SK-MEL-5 (cell line): Measurements from ENCODE around the gene CACNA1S. TPM values are rescaled to one million over a fixed set of nuclear protein-coding genes. Genes with fewer than 3 reads are reported as not detected.

Experiments used
- DNase-seq: peaks from one replicate; pipeline ENCODE4 v3.0.0-alpha.2; 2016; ENCODE audit warnings: low read depth, low spot score
- in situ Hi-C: cut with HindIII; loops from 2 replicates; pipeline ENCODE4 v1.10.0; 2016; ENCODE audit warnings: low sequenced_read_pairs, high pct_unique_total_duplicates, low pct_unique_long_range_greater_than_20kb
- total RNA-seq: library from RNA; depleted of rRNA; stranded (reverse); fragments of >200 nt; shearing (Covaris generic); gene quantifications from 2 replicates; pipeline ENCODE4 v1.2.3, GENCODE V29; 2014

CACNA1S gene
- total RNA-seq, 1 experiment from 2014 or later = not detected

DNA sequence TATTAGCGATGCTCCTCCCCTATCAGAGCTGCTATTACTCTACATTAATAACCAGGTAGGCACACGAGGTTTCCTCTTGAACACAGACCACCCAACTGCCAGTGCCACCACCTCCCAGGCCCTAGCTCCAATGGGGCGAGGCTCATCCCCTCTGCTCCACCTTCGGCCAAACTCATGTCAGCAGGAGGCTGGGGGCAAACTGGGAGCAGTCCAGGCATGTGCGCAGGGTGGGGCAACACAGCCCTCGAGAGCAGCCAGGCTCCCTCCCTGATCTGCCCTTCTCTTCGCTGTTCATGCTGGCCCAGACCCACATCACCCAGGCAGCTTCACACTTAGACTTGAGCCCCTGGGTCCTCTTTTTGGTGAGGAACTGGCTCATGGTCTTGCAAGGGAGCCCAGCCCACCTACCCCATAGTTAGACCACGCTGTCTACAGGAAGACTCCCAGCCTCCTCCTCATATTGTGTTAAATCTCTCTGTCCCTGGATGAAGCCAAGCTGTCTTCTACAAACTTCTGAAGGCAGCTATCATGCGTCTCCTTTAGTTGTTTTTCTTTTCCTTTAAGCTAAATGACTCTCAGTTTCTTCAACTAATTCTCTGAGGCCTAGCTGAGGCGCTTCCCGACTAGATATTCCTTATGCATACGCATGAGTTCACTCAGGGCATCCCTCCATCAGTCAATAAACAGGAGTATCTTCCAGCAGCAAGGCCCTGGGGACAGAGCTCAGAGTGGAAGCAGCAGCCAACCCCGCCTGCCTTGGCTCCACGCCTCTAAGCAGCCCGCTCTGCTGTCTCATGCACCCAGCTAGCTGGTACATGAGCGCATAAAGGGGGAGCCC lies 30.0 kb upstream of the CACNA1S start:
- in situ Hi-C loops = no loop called here
- no peak for DNase-seq

- DNase-seq = no peak
- in situ Hi-C loops = no loop called here
Measured at GRCh38 chr1:201141418-201141817, 29.2 kb upstream of the CACNA1S start.

DNA sequence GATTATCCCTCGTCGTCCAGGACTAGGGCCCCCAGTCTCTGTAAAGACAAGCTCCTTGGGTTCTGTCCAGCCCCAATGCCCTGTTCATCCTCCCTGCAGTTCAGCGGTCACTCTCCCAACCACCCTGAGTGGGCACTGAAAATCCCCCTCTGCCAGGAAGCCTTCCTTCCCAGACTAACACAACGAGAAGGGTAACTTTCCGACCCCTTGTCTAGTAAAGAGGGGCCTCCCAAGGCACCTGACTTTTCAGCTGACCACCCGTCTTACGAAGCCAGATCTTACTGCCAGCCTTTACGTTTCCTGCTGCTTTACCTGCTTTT lies 28.7 kb upstream of the CACNA1S start:
- in situ Hi-C loops = no loop called here
- no peak for DNase-seq

- in situ Hi-C loops = no loop called here
- DNase-seq = no peak
Measured at GRCh38 chr1:201140235-201140940, 28.2 kb upstream of the CACNA1S start.

- in situ Hi-C loops = no loop called here
- DNase-seq = no peak
Measured at GRCh38 chr1:201139756-201140155, 27.5 kb upstream of the CACNA1S start.

DNA sequence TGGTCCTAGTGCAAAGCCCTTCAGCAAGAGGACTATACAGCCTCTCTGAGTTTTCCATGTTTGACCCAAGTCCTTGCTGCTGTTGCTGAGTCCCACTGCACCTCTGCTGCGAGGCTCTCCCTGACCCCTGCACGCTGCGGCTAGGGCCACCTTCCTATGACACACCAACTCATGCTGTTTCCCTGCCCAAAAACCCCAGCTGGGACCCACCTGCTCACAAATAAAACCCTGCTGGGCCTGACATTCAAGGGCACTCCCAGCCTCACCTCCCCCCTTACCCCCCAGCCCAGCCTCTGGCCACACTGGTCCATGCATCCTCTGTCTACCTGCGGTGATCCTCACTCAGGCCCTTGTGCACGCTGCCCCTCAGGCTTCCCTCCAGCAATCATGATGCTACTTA lies 27.1 kb upstream of the CACNA1S start:
- in situ Hi-C loops = no loop called here
- no peak for DNase-seq

DNA sequence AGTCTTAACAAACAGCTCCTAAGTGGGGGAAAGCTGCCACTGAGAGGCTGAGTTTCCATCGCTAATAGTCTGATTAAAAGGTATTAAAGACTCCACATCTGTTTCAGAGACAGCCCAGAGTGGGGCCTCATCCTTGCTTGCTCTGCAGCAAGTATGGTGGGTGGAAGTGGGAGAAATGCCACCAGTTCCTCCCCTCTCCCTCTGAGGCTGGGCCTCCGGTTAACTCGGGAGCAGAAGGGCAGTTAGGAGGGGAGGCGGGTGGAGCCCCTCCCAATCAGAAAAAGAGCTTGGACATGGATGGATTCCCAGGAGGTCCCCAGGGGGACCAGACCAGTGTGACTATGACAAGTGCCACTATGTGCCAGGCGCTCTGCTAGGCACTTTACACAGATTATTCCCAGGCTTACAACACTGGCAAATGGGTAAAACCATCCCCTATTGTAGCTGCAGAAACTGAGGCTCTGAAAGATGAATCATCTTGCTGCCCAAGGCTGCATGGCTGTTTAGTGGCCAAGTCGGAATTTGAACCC lies 26.1 kb upstream of the CACNA1S start:
- in situ Hi-C loops = no loop called here
- DNase-seq = no peak

DNA sequence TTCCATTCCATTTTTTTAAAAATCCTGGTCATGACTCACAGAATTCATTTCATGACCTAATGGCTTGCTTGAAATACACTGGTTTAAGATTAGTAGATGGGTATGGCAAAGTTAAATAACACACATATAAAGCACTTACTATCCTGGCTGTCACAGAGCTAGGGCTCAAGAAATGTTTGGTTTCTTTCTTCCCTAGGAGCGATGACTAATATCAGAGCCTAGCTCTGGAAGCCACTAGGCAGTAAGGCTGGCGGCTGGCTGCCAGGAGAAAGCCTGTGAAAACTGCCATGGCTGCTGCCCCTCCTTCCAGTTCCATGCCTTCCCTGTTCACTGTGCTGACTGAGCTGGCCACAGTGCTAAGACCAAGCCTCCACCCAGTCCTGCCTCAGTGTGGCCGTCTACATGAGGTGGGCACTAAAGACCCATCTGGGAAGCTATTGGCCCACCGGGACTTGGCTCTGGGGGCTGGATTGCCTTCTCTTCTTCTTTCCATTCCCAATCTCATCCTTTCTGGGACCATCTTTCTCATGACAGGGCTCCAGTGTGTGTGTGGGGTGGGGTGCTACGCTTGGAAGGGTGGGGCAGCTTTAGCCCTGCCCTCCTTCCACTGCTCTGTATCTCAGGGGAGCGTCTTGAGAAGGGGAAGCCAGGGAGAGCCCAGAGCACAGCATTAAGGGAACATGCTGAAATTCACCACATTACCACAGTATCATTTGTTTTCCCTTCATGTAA lies 25.5 kb upstream of the CACNA1S start:
- in situ Hi-C loops = no loop called here
- peak; percentile 23 for DNase-seq

- no peak for DNase-seq
- in situ Hi-C loops = no loop called here
Measured at GRCh38 chr1:201137024-201137392, 24.8 kb upstream of the CACNA1S start.

DNA sequence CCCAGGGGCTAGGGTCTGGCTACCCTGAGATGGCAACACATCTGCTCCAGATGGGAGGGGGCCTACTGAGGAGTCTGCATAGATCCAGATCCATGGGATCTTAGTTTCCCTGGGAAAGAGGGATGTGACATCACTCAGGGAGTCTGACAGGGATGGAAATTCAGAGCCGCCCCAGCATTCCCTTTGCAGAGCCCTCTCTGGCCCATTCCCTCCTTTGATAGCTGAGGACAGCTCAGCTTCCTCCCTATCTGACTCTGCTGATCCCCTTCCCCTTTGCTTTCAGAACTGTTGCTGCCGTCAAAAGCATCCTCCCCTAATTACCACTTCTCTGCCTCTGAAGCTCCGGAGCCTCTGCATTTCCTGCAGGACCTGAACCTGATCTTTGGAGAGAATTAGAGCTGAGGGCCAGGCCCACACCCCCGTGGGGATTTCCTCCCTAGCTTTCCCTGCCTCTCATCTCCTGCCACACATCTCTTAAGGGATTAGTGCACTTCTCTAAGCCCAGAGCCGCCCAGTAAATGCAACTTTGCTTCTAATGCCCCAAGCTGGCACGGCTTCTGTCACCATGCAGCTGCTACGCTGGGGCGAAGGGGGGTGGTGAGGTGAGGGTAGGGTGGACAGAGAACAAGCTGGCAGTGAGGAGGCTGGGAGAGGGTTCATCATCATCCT lies 24.3 kb upstream of the CACNA1S start:
- in situ Hi-C loops = no loop called here
- DNase-seq = no peak

GRCh38 chr1:201134405-201134804 lies 22.2 kb upstream of the CACNA1S start:
- in situ Hi-C loops = no loop called here
- no peak for DNase-seq

GRCh38 chr1:201131398-201131797 lies 19.2 kb upstream of the CACNA1S start:
- in situ Hi-C loops = no loop called here
- DNase-seq = no peak

- in situ Hi-C loops = no loop called here
- no peak for DNase-seq
Measured at GRCh38 chr1:201128962-201129361, 16.7 kb upstream of the CACNA1S start.

- in situ Hi-C loops = no loop called here
- no peak for DNase-seq
Measured at GRCh38 chr1:201128476-201128875, 16.2 kb upstream of the CACNA1S start.

- in situ Hi-C loops = no loop called here
Measured at GRCh38 chr1:201127755-201128455, 15.7 kb upstream of the CACNA1S start.

DNA sequence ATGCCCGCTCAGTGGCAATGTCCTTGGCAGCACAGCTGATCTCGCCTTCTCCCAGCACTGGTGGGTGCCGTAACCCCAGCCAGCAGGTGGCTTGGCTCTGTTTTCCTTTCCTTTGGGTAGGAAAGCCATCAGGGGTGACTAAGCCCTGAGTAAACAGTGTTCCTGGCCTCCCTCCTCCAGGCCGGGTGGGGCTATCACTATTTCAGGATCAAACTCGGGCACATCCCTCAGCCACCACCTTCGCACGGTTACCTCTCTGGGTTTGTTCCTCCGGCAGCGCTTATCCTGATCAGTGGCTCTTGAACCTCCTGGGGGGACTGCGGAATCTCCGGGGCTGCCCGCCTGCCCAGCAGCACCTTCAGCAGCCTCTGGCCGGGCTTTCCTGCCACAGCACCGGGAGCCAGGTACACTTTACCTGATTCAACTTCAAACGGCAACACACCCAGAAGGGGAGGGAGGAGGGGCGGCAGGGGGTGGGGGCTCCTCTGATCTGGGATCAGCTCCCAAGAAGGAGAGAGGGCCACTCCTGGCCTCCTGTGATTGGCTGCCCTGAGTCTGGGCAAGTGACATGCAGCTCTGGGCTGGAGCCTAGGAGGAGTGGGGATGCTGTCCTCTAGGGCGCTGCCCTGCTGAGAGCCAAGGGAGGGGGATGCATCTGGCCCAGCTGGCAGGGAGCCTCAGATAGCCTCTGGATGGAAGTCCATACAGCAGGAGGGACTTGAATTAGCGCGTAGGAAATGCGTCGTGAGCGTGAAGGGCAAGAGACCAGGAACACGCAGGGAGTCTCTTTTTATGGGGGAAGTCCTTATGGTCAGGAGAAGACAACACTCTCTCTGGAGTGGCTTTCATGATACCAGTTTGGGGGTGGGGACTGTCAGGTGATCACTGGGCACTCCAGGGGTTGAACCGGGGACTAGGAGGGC lies 14.9 kb upstream of the CACNA1S start, which contains the start of gene ASCL5:
Gene ASCL5, minus strand, starts transcription at position 353 of the 923 bp plus-strand sequence. CDS start 11,812 bp downstream, outside the sequence.
- DNase-seq = no peak
- in situ Hi-C loops = no loop called here

More at GRCh38 chr1:201127755-201128455, 15.7 kb upstream of the CACNA1S start:
- DNase-seq = no peak
